UCSD-AML1 (cell line): ENCODE measurements around the gene SLC24A4.

Experiments used
- DNase-seq: peaks from one replicate; lab custom pipeline; 2025; ENCODE audit not compliant: unreplicated experiment; lab: John Stamatoyannopoulos, UW

The SLC24A4 gene

DNA sequence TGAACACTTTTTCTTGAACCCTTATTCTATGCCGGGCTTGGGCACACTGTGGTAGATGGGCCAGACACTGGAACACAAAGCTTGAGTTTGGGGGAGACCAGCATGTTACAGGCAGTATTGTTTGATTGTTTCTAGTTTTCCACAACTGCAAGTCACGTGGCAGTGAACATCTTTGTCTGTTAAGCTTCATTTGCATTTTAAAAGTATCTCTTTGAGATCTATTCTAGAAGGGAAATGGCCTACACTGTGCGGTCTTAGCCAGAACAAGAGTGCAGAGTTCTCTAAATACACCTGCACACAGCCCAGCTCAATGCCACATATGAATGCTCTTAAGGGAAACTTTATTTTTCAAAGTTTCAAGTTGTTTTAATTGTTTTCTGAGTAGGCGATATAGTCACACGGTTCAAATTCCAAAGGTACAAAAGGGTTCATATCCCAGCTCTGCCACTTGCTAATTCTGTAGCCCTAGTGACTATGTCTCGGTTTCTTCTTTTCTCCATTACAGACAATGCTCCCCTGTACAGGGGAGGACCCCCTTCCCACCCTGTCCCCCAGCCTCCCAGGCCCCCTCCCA, 215.5 kb downstream of the SLC24A4 start:
- no peak for DNase-seq

DNA sequence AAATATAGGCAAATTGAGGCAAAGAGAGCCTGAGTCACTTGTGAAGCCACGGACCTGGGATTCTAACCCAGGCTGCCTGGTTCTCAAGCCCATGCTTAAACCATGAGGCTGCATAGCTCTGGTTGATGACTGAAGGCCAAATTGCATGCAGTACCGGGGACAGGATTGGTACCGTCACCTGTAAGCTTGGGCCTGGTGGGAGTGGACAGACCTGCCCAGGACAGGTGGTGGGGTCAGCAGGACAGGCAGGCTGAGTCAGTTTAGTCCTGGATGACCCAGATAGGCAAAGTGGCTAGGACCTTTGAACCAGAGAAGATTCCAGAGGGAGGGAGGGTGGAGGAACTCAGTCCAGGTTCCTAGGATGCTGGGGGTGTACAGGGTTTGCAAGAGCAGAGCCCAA, 216.5 kb downstream of the SLC24A4 start:
- DNase-seq = no peak

DNA sequence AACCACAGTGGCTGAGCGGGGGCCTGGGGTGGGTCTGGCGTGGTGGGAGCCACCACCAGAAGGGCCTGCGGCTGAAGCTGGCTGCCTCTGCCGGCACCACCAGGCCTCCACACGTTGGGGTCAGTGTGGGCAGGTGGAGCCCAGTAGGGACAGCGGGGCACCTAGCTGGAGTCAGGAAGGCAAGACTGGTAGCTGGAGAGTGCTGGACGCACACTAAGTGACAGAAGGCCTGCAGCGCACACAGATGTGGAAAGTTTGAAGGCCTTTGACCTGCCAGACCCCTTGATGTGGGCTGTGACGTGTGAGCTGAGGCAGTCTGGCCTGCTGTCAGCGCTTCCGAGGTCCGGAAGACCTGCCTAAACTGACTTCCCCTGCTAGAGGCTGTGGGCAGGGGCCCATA, 216.9 kb downstream of the SLC24A4 start:
- peak; percentile 53 for DNase-seq

DNA sequence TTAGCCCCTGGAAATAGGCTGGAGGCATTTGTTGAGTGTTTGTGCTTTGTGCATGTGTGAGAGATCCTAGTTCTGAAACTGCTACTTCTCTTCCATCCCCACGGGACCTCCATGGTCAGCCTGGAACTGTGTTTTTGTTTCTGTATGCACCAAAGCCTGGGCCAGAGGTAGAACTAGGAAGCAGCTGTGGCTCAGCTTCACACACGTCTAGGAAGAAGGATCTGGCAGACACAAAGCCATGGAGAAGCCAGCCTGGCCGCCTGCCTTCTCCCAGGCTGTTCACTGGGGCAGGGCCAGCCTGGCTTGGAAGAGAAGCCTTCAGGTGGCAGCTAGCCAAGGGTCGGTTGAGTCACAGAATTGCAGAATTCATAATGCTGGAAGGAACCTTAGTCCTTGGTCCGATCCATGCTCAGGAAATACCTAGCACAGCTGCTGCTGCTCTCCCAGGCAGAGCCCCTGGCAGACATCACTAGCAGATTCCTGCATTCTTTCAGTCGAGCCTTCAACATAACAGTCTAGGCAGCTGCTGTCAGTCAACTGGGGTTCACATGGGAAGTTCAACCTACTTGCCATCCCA, 217.6 kb downstream of the SLC24A4 start:
- no peak for DNase-seq

DNA sequence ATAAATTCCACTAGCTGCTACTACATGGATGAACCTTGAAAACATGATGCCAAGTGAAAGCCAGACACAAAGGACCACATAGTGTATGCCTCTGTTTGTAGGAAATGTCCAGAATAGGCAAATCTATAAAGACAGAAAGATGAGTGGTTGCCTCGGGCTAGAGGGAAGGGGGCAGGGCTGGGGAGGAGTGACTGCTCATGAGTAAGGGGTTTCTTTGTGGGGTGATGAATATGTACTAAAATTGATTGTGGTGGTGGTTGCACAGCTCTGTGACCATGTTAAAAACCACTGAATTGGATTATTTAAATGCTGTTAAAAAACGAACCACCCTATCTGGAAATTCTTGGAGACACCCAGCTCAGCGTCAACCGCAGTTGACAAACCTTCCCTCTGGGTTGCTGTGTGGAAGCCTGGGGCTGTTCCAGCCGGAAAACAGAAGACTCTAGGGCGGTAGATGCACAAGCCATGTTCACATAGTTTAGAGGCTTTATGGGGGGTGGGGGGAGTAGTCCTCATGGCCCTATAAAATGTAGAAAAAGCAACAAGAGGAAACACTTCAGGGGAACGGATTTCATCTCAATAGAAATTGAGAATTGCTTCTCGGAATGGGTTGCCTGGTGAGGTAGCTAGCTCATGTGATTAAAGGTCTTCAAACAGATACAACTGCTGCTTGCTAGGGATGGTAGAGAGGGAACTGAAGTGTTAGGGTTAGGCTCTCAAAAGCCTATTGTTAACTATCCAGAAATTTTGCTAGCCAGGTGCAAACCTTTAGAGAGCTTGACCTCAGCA, 220.0 kb downstream of the SLC24A4 start:
- no peak for DNase-seq

DNA sequence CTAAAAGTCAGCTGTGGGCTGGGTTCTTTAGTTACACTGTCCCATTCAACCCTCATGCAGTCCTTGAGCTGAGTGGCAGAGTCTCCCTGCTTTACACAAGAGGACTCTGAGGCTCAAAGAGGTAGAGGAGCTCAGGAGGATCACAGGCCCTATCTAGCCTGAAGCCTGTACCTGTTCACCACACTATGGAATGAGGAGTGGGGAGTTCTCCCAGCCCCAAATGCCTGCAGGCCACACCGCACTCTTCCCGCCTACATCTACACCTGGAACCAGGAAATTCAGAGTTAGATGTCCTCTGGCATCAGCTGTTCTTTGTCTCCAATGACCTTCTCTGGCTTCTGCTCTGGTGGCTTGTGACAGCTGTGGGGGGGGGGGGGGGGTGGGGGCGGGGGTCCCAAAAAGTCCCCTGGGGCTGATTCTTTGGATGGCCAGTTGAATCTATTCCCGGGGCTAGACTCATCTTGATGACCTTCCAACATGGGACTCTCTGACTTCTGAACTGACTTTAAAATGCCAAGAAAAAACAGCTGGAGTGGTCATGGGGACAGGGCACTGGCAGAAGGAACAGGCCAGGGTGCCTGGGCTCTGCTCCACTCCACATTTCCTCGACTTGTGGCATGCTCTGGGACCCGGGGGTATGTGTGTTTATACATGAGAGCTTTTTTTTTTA, 221.2 kb downstream of the SLC24A4 start:
- no peak for DNase-seq

DNA sequence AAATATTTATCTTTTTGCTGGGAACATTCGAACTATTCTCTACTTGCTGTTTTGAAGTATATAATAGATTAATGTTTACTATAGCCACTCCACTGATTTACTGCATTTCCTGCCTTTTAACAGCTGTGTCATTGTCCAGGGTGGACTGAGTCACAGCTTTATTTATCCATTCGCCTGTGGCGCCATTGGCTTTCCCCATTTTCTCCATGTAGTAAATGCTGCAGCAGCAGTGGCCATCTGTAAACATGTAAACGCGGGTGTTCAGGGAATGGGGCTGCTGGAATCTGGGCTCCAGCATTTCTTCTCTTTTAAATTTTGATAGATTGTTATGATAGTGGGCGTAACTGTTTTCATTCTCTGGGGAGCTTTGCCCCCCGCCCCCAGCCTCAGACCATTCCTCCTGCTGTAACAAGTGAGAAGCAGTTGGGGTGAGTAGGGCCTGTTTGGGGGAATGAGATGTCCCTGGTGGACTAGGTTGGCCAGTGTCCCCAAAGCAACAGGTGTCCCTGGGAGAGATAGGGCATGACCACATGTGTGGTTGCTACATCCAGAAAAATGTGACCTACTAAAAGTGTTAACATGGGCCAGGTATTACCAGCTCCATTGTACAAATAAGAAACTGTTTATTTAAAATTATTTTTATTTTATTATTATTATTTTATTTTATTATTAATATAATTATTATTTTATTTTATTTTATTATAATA, 223.5 kb downstream of the SLC24A4 start:
- no peak for DNase-seq

DNA sequence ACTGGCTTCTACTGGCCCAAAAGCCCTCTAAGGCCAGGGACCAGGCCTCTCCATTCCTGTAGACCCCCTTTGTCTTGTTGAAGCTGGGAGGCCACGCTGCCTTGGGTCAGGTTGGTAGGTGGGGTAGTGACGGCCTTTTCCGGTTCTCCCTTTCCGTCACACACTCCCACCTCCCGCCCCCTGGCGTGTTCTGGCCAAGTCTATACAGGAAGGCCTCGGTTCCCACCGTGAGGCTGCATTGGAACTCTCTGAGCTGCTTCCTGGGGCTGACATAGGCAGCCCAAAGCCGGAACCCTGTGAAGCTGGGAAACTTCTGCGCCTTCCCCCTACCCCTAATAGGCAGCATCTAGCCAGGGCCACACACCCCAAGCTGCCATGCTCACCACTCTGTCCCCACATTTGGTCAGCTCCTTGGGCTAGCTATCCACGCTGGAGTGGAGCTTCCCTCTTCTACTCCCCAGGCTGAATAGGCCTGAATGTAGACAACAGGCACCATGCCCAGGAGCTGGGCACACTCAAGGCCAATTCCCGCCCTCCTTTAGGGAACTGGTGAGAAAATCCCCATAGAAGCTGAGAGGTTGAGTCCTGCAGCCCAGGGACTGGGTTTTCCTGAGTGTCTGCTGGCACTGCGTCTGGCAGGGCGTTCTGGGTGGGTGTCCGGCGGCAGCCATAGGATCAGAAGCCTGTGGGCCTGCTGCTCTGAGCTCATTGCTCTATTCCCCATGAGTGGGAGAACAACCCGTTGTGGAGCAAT, 226.3 kb downstream of the SLC24A4 start:
- DNase-seq = peak; percentile 88

DNA sequence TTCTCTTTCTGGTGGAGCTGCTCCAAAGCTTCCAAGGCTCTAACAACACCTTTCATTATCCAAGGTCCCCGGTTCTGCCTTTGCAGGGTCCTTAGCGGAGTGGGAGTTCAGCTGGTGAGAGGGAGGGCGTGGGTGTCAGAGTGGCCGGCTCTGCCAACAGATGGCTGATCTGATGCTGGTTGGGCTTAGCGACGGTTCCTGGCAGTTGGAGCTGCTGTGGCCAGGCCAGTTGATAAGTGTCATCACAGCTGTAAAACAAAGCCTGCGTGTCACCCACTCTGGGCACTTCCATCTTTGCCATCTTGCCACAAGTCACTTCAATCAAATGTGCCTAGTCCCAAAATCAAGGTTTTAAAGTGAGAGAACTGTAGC, 226.9 kb downstream of the SLC24A4 start:
- DNase-seq = peak; percentile 75
